Fibroblast of mammary gland (primary cell): ENCODE measurements around the gene DIP2C.
"Not testable (repeated sequence)": the region's sequence is repeated elsewhere in the genome, so short reads cannot be mapped to it uniquely, and the experiment has no call there.

Experiments
- DNase-seq: peaks from one replicate; pipeline ENCODE4 v3.0.0-alpha.2; 2010; ENCODE audit warnings: low read depth
- H3K4me3 ChIP-seq: 2 replicates; pipeline ENCODE4 v1.5.1; 2011; ENCODE audit warnings: low read depth, mild to moderate bottlenecking, low read length, moderate library complexity; ENCODE audit not compliant: control insufficient read depth
- TF ChIP-seq, protein P1 (sequence below): conservative IDR thresholded peaks from 2 replicates; pipeline ENCODE4 v1.5.1; 2011; ENCODE audit warnings: low read depth, low read length, inconsistent platforms; ENCODE audit not compliant: control insufficient read depth, insufficient read depth

Gene DIP2C

GRCh38 chr10:369684-370448 lies 319.6 kb downstream of the DIP2C start:
- DNase-seq, result peak; percentile 64
- TF ChIP-seq, protein P1, sequence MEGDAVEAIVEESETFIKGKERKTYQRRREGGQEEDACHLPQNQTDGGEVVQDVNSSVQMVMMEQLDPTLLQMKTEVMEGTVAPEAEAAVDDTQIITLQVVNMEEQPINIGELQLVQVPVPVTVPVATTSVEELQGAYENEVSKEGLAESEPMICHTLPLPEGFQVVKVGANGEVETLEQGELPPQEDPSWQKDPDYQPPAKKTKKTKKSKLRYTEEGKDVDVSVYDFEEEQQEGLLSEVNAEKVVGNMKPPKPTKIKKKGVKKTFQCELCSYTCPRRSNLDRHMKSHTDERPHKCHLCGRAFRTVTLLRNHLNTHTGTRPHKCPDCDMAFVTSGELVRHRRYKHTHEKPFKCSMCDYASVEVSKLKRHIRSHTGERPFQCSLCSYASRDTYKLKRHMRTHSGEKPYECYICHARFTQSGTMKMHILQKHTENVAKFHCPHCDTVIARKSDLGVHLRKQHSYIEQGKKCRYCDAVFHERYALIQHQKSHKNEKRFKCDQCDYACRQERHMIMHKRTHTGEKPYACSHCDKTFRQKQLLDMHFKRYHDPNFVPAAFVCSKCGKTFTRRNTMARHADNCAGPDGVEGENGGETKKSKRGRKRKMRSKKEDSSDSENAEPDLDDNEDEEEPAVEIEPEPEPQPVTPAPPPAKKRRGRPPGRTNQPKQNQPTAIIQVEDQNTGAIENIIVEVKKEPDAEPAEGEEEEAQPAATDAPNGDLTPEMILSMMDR, result no peak
- H3K4me3 ChIP-seq, result no peak overlapping the region

- H3K4me3 ChIP-seq, result no peak overlapping the region
- DNase-seq, result no peak
- TF ChIP-seq, protein P1, result no peak
Observed at GRCh38 chr10:369221-369683, 320.2 kb downstream of the DIP2C start.

GRCh38 chr10:368579-369220 lies 320.8 kb downstream of the DIP2C start:
- TF ChIP-seq, protein P1, result no peak
- no peak overlapping the region for H3K4me3 ChIP-seq
- no peak for DNase-seq

GRCh38 chr10:368107-368506 lies 321.4 kb downstream of the DIP2C start:
- DNase-seq, H3K4me3 ChIP-seq: not testable (repeated sequence)

DNA sequence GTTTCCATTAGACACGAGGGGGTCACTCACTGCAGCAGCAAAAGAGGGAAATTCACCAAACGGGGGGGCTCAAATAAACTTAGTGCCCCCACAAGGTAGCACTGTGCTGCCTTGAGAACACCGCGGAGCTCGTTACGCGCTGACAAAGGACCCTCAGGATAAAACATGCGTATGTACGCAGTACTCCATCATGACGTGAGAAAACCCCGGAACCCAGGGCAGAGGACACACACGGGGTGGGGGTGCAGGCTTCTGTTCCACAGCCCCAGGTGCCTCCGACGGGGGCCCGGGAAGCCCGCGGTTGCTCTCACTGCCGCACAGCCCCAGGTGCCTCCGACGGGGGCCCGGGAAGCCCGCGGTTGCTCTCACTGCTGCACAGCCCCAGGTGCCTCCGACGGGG lies 321.8 kb downstream of the DIP2C start:
- no peak overlapping the region for H3K4me3 ChIP-seq
- DNase-seq, result no peak
- TF ChIP-seq, protein P1, result no peak

DNA sequence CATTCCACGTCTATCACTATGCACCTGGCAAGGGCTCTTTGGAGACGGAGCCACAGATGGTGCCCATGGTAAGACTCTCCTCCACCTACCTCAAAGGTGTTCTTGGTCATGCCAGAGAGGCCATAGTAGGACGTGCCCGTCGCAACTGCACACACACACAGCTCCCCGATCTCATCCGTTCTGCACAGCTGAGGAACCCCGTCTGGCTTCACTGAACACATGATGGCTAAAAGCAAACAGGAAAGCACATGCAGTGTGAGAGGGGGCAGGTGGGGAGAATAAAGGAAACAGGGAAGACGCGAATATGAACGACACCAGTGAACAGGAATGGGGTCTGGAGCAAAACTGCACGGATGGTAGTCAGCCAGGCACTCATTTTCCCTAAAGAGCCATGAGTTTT lies 323.3 kb downstream of the DIP2C start:
- no peak overlapping the region for H3K4me3 ChIP-seq
- TF ChIP-seq, protein P1, result no peak
- no peak for DNase-seq

DNA sequence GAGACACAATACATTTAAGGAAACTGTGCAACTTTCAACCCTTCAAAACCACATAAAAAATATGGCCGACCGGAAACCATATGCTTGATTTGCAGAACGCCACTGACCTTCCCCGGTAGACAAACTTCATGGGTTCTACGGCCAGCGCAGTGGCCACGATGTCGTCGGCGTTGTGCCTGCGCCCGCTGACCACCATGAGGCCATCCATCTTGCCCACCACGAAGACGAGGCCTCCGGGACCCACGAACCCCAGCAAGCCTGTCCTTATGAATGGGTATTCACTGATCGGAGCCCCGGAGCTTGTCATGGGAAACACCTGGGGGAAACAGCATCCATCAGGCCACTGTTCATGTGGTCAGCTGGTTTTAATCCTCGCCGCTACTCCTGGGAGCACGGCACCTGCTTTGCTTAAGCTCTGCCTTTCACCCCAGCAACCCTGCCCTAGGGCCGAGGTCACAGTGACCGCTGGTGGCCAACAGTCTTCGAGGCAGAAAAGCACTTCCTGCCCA lies 325.1 kb downstream of the DIP2C start:
- no peak overlapping the region for H3K4me3 ChIP-seq
- DNase-seq, result no peak
- TF ChIP-seq, protein P1, result no peak
